Heart left ventricle (tissue), 16 donors: Measurements from ENCODE around the gene C1QTNF1. TPM values are rescaled to one million over a fixed set of nuclear protein-coding genes. Genes with fewer than 3 reads are reported as not detected.

ENCODE experiments used
- ATAC-seq, 4 donors: fragments of 200-7000 bp; cut with Tn5 transposase; one replicate each; pipeline ENCODE4 v1.9.1; 2020 to 2022; ENCODE audit warnings: moderate library complexity in 4 of 4, mild to moderate bottlenecking in 3 of 4, moderate number of reproducible peaks in 1 of 4
- DNase-seq, 5 donors: peaks; one replicate each; pipeline ENCODE4 v3.0.0-alpha.2; 2020
- H3K27ac ChIP-seq, 12 donors: fragments of 200-600 bp; sonication (generic) in 4 of 12; one replicate each; pipeline versions ENCODE4 v1.5.0 to v1.8.0; 2016 to 2022; ENCODE audit warnings: mild to moderate bottlenecking in 2 of 12
- H3K27me3 ChIP-seq, 9 donors: fragments of 200-600 bp; sonication (generic) in 2 of 9; one replicate each; pipeline versions ENCODE4 v1.5.1 to v1.8.0; 2016 to 2022; ENCODE audit warnings: mild to moderate bottlenecking in 3 of 9
- H3K36me3 ChIP-seq, 9 donors: fragments of 200-600 bp; sonication (generic) in 2 of 9; one replicate each; pipeline versions ENCODE4 v1.5.0 to v1.8.0; 2018 to 2022; ENCODE audit warnings: mild to moderate bottlenecking in 2 of 9
- H3K4me1 ChIP-seq, 12 donors: fragments of 200-600 bp; sonication (generic) in 4 of 12; one replicate each; pipeline versions ENCODE4 v1.5.0 to v1.8.0; 2016 to 2022; ENCODE audit warnings: mild to moderate bottlenecking in 3 of 12
- H3K4me3 ChIP-seq, 12 donors: fragments of 200-600 bp; sonication (generic) in 4 of 12; one replicate each; pipeline versions ENCODE4 v1.5.0 to v1.8.0; 2017 to 2022; ENCODE audit warnings: mild to moderate bottlenecking in 9 of 12, moderate library complexity in 4 of 12
- H3K9me3 ChIP-seq, 12 donors: fragments of 200-600 bp; sonication (generic) in 4 of 12; one replicate each; pipeline versions ENCODE4 v1.5.0 to v1.8.0; 2016 to 2022; ENCODE audit warnings: mild to moderate bottlenecking in 1 of 12
- CTCF ChIP-seq, 12 donors: fragments of 200-600 bp; sonication (generic) in 4 of 12; IDR thresholded peaks; one replicate each; pipeline versions ENCODE4 v1.5.0 to v1.8.0; 2018 to 2022; ENCODE audit warnings: antibody characterized with exemption in 12 of 12, mild to moderate bottlenecking in 5 of 12
- POLR2A ChIP-seq, 2 donors: fragments of 450-650 bp; IDR thresholded peaks; one replicate each; pipeline ENCODE4 v1.6.1; 2017; ENCODE audit warnings: antibody characterized with exemption in 2 of 2, mild to moderate bottlenecking in 2 of 2, moderate library complexity in 2 of 2
- WGBS, 4 donors: extraction: QIAGEN DNeasy Blood & Tissue Kit in 2 of 4; methylation state at CpG; one replicate each; pipeline versions ENCODE4 v1.1.5 to v1.1.7; 2013 to 2018; 5-methylcytosine and 5-hydroxymethylcytosine counted together
- intact Hi-C, 10 donors: fragments of 100-400 bp; cut with DNase I; formaldehyde crosslinking; loops; one replicate each; pipeline versions ENCODE4 v1.11.1 to v1.14.2; 2022
- polyA plus RNA-seq, 2 donors: library from polyadenylated mRNA; stranded (reverse); fragments of 200-250 nt; gene quantifications; one replicate each; pipeline ENCODE4 v1.2.3, GENCODE V29; 2013
- total RNA-seq, 9 donors: library from RNA; depleted of rRNA in 2 of 9; stranded (reverse); fragments of >200 nt in 2 of 9; fragmentation: NEBNext Ultra II Directional in 3 of 9; extraction: Animal tissue kit (Norgen Biotek cat#: 25700) in 3 of 9; gene quantifications; one replicate each; pipeline versions ENCODE4 v1.1.0 to v1.2.4, GENCODE V29; 2016 to 2023
- donor health status: ischemic (EF 13 %, LVEDD 7.1; RV severe dilation, severe dysfunction).
- donor health status: healthy with polysubstance abuse.
- donor health status: DM: no; HTN: yes; CAD: no.
- donor health status: DM: no; HTN: no; CAD: no.
- donor health status: ischemic (EF 25% LVEDD 6.9; RV normal size, moderate dysfunction).
- donor health status: ischemic (EF 25% LVEDD 5.7; RV mildly dilated, moderate dysfunction).
- donor health status: healthy.
- donor health status: DM: yes; HTN: yes; CAD: no.
- donor health status: ischemic (EF 35%, LVEDD 5.7; RV mildly dilated, moderate dysfunction).
- donor health status: nonischemic (EF 11% LVEDD 7.7; RV severe dilation, severe dysfunction).
- donor health status: DM: yes; HTN: yes; CAD: no.
- donor health status: PGD.
- donor health status: ischemic (EF 29% LVEDD 5.4; RV normal size, mild dysfunction).
- donor health status: nonischemic (EF 23%, LVEDD 6.1; RV moderate dilation, normal function).

C1QTNF1 gene
- total and polyA plus RNA-seq, 11 donors: 37.0 to 406 (median 85.5) TPM

GRCh38 chr17:79084291-79085153, 60.6 kb downstream of the C1QTNF1 start:
- 94 to 96% (median 94%) methylated on average over 28 to 31 of the region's 31 CpGs for WGBS, 4 donors
- Histone ChIP-seq H3K4me1 (peaks cover 0 to 17% (median 8%) of the 10 kb centered on the region in 12 donors), H3K27ac (no peak overlapping the region), H3K27me3 (no peaks in the 10 kb centered on the region), H3K36me3 (peaks cover 0 to 75% (median 62%) of the 10 kb centered on the region in 9 donors), H3K4me3 (no peak overlapping the region), H3K9me3 (no peaks in the 10 kb centered on the region)
- ATAC-seq (no peak), DNase-seq (peak in 3 of 5 donors; percentile 14 to 37 (median 23))
- no peak for TF ChIP-seq CTCF (IDR thresholded peaks at IDR 0.05)
- intact Hi-C loops: loop anchor here in 7 of 10 donors (5.0 to 10.0 kb wide), 6 partner anchors 37 to 620 kb away; partner anchors contain the start of gene C1QTNF1 (in 1 of the 7)

- TF ChIP-seq CTCF (IDR thresholded peaks at IDR 0.05) (no peak), POLR2A (IDR thresholded peaks at IDR 0.05) (no peak)
- Histone ChIP-seq H3K36me3 (peaks cover 0 to 67% (median 54%) of the 10 kb centered on the region in 9 donors), H3K27ac (no peak overlapping the region), H3K4me1 (peaks cover 0 to 20% (median 8%) of the 10 kb centered on the region in 12 donors), H3K27me3 (no peaks in the 10 kb centered on the region), H3K4me3 (no peak overlapping the region), H3K9me3 (no peaks in the 10 kb centered on the region)
- WGBS, 4 donors: 91 to 94% (median 92%) methylated on average over 23 to 30 of the region's 30 CpGs
- ATAC-seq (no peak), DNase-seq (peak in 3 of 5 donors; percentile 24 to 47 (median 27))
- intact Hi-C loops: loop anchor here in 7 of 10 donors (5.0 to 10.0 kb wide), 4 partner anchors 61 to 619 kb away; partner anchors contain the start of gene C1QTNF1 (in 1 of the 7)
These were observed 61.4 kb downstream of the C1QTNF1 start for GRCh38 chr17:79085154-79085920.

GRCh38 chr17:79085921-79086551, 62.1 kb downstream of the C1QTNF1 start:
- H3K27me3 ChIP-seq: peaks cover 0 to 3% (median 0%) of the 10 kb centered on the region in 9 donors
- H3K36me3 ChIP-seq: peaks cover 0 to 60% (median 47%) of the 10 kb centered on the region in 9 donors
- DNase-seq (peak in 2 of 5 donors; percentile 25 to 55), ATAC-seq (no peak)
- H3K4me3 ChIP-seq: no peak overlapping the region
- intact Hi-C loops: loop anchor here in 9 of 10 donors (2.0 to 10.0 kb wide), 5 partner anchors 61 to 619 kb away; partner anchors contain the start of gene C1QTNF1 (in 1 of the 9)
- H3K27ac ChIP-seq: no peak overlapping the region
- H3K4me1 ChIP-seq: peaks cover 0 to 26% (median 9%) of the 10 kb centered on the region in 12 donors
- WGBS, 4 donors: 91 to 95% (median 94%) methylated on average over 23 to 28 of the region's 28 CpGs
- H3K9me3 ChIP-seq: no peaks in the 10 kb centered on the region
- TF ChIP-seq POLR2A (IDR thresholded peaks at IDR 0.05) (no peak), CTCF (IDR thresholded peaks at IDR 0.05) (no peak)
